Measurements from ENCODE around the gene PROZ. TPM values are rescaled to one million over a fixed set of nuclear protein-coding genes. Genes with fewer than 3 reads are reported as not detected.

PROZ gene
- polyA plus RNA-seq, 2 of the 4 experiments (the other 2 are of a cell fraction), result not detected

- TF ChIP-seq HEYL (CRISPR knock-in tag; IDR thresholded peaks at IDR 0.05) (no peak), REST (IDR thresholded peaks at IDR 0.05) (no peak)
These were observed 37.1 kb upstream of the PROZ start (continued) for GRCh38 chr13:113121183-113121927.

- FAIRE-seq (no peak), DNase-seq (ENCODE audit: low read depth in 1 of 2, low spot score in 1 of 2) (no peak), ATAC-seq (no peak)
- Histone ChIP-seq H3K4me3 (no peak overlapping the region), H3K9me3 (no peaks in the 10 kb centered on the region), H3K4me1 (no peaks in the 10 kb centered on the region), H3K27ac (no peak overlapping the region), H3K4me2 (no peak overlapping the region)
- WGBS (ENCODE audit: missing lambda C conversion rate), result 81% methylated on average over 5 of the region's 16 CpGs
- ChIA-PET CTCF (no interaction called here), POLR2A (no interaction called here)
- TF ChIP-seq ELK1 (IDR thresholded peaks at IDR 0.05; ENCODE audit: low read depth, low read length) (no peak), RFX5 (IDR thresholded peaks at IDR 0.05) (no peak), BCL3 (IDR thresholded peaks at IDR 0.05) (no peak), CTCF (IDR thresholded peaks at IDR 0.05) (no peak), USF2 (IDR thresholded peaks at IDR 0.05) (no peak), ZC3H11A (IDR thresholded peaks at IDR 0.05) (no peak)
These were observed 36.4 kb upstream of the PROZ start for GRCh38 chr13:113121928-113122471.

- POLR2A ChIA-PET, result no interaction called here
- WGBS (ENCODE audit: missing lambda C conversion rate), result 67% methylated on average over 10 of the region's 23 CpGs
- H3K4me2 ChIP-seq, result no peak within 1 kb of the TSS
These were observed 35.8 kb upstream of the PROZ start, which contains the start of gene F10 for GRCh38 chr13:113122550-113123225. Gene F10, plus strand, starts transcription at chr13:113122799. Its CDS starts 57 bp downstream, at chr13:113122856.

More at GRCh38 chr13:113122550-113123225, 35.8 kb upstream of the PROZ start, which contains the start of gene F10:
- CTCF ChIA-PET, result interaction anchor here (0.9 to 1.7 kb wide), 3 partner anchors 8 to 435 kb away, joined by 3 to 5 read pairs (median 5); no protein-coding TSS in a partner anchor
- Histone ChIP-seq H3K4me1 (no peaks in the 10 kb centered on the region), H3K9me3 (no peaks in the 10 kb centered on the region), H3K4me3 (no peak within 1 kb of the TSS), H3K27ac (no peak within 1 kb of the TSS)
- FAIRE-seq (no peak), ATAC-seq (peak in 1 of 2 experiments; percentile 79; a peak in 3 of 6 replicates), DNase-seq (ENCODE audit: low read depth in 1 of 2, low spot score in 1 of 2) (peak in 1 of 2 experiments; percentile 17)
- TF ChIP-seq HMGXB4 (CRISPR knock-in tag; IDR thresholded peaks at IDR 0.05; ENCODE audit: borderline replicate concordance), result no peak
- no peak for TF ChIP-seq TP53 (CRISPR knock-in tag; IDR thresholded peaks at IDR 0.05)
- no peak for TF ChIP-seq FOSB (CRISPR knock-in tag; IDR thresholded peaks at IDR 0.05)
- no peak for TF ChIP-seq MYC (IDR thresholded peaks at IDR 0.05; ENCODE audit: borderline replicate concordance, low read length)
- no peak for TF ChIP-seq CBX8 (IDR thresholded peaks at IDR 0.05)
- no peak for TF ChIP-seq RCOR1 (IDR thresholded peaks at IDR 0.05; ENCODE audit: low read depth, low read length)
- no peak for TF ChIP-seq TFCP2L1 (CRISPR knock-in tag; IDR thresholded peaks at IDR 0.05)
- TF ChIP-seq USF2 (IDR thresholded peaks at IDR 0.05), result no peak
- no peak for TF ChIP-seq CHD2 (IDR thresholded peaks at IDR 0.05; ENCODE audit: low read length, partially characterized antibody)
- TF ChIP-seq CHD4 (IDR thresholded peaks at IDR 0.05; ENCODE audit: borderline replicate concordance), result no peak
- no peak for TF ChIP-seq EHF (CRISPR knock-in tag; IDR thresholded peaks at IDR 0.05)
- TF ChIP-seq ZFP36 (IDR thresholded peaks at IDR 0.05; ENCODE audit: borderline replicate concordance, partially characterized antibody), result no peak
- TF ChIP-seq ZNF302 (CRISPR knock-in tag; IDR thresholded peaks at IDR 0.05), result no peak
